HEK293T (cell line): ENCODE data around the gene GPR37L1.
"Not testable (repeated sequence)": the region's sequence is repeated elsewhere in the genome, so short reads cannot be mapped to it uniquely, and the experiment has no call there.

Source experiments
- CTCF ChIA-PET: fragments of 350-600 bp; formaldehyde crosslinking; extraction: SDS; loops from one replicate; lab custom pipeline; 2021; ENCODE audit warnings: antibody characterized with exemption, inconsistent platforms; lab: Yijun Ruan, JAX
- POLR2A ChIA-PET: fragments of 350-600 bp; formaldehyde crosslinking; extraction: SDS; loops from one replicate; lab custom pipeline; 2020; ENCODE audit warnings: antibody characterized with exemption, inconsistent platforms; lab: Yijun Ruan, JAX
- DNase-seq: peaks from one replicate; pipeline ENCODE4 v3.0.0; 2012; ENCODE audit warnings: mixed read lengths; ENCODE audit errors: extremely low spot score
- ARNT ChIP-seq: fragments of 450-650 bp; IDR thresholded peaks from 2 replicates; pipeline ENCODE4 v1.6.1; 2017; ENCODE audit warnings: mild to moderate bottlenecking
- BHLHE40 ChIP-seq: fragments of 450-650 bp; IDR thresholded peaks from 2 replicates; pipeline ENCODE4 v1.6.1; 2016; ENCODE audit warnings: mild to moderate bottlenecking, moderate library complexity, borderline replicate concordance
- CTBP1 ChIP-seq: fragments of 450-650 bp; IDR thresholded peaks from 2 replicates; pipeline ENCODE4 v1.6.1; 2016; ENCODE audit warnings: borderline replicate concordance
- ELF4 ChIP-seq: fragments of 450-650 bp; IDR thresholded peaks from 2 replicates; pipeline ENCODE4 v1.6.1; 2017; ENCODE audit warnings: antibody characterized with exemption
- FOXA1 ChIP-seq: fragments of 450-650 bp; IDR thresholded peaks from 2 replicates; pipeline ENCODE4 v1.6.1; 2016; ENCODE audit warnings: mild to moderate bottlenecking
- FOXK2 ChIP-seq: fragments of 450-650 bp; IDR thresholded peaks from 2 replicates; pipeline ENCODE4 v1.6.1; 2016; ENCODE audit warnings: mild to moderate bottlenecking
- FOXM1 ChIP-seq: fragments of 450-650 bp; IDR thresholded peaks from 2 replicates; pipeline ENCODE4 v1.6.1; 2017; ENCODE audit warnings: mild to moderate bottlenecking, borderline replicate concordance
- HDGF ChIP-seq: fragments of 450-650 bp; IDR thresholded peaks from 2 replicates; pipeline ENCODE4 v1.6.1; 2017; ENCODE audit warnings: antibody characterized with exemption, borderline replicate concordance
- L3MBTL2 ChIP-seq: fragments of 450-650 bp; conservative IDR thresholded peaks from 2 replicates; pipeline ENCODE4 v1.6.1; 2016; ENCODE audit warnings: mild to moderate bottlenecking
- LEF1 ChIP-seq: fragments of 450-650 bp; IDR thresholded peaks from 2 replicates; pipeline ENCODE4 v1.6.1; 2017; ENCODE audit warnings: mild to moderate bottlenecking, borderline replicate concordance
- NFRKB ChIP-seq: fragments of 450-650 bp; IDR thresholded peaks from 2 replicates; pipeline ENCODE4 v1.6.1; 2016; ENCODE audit warnings: mild to moderate bottlenecking, moderate library complexity
- SP1 ChIP-seq: fragments of 450-650 bp; IDR thresholded peaks from 2 replicates; pipeline ENCODE4 v1.6.1; 2017
- SUZ12 ChIP-seq: fragments of 450-650 bp; IDR thresholded peaks from 2 replicates; pipeline ENCODE4 v1.6.1; 2016; ENCODE audit warnings: mild to moderate bottlenecking
- TARDBP ChIP-seq: fragments of 450-650 bp; IDR thresholded peaks from 2 replicates; pipeline ENCODE4 v1.6.1; 2016
- ZNF384 ChIP-seq: fragments of 450-650 bp; IDR thresholded peaks from 2 replicates; pipeline ENCODE4 v1.6.1; 2016
- TF ChIP-seq, protein P1 (sequence below): fragments of 450-650 bp; IDR thresholded peaks from 2 replicates; pipeline ENCODE4 v1.6.1; 2016

GPR37L1 gene

GRCh38 chr1:202107801-202108731 is 14.7 kb upstream of the GPR37L1 start:
- POLR2A ChIA-PET, result no interaction called here
- TF ChIP-seq HDGF (no peak), TARDBP (no peak), BHLHE40 (no peak), L3MBTL2 (no peak), FOXM1 (no peak), SP1 (no peak), LEF1 (no peak), SUZ12 (no peak), ELF4 (no peak), FOXK2 (no peak), CTBP1 (no peak), FOXA1 (no peak), NFRKB (no peak), ARNT (no peak)
- TF ChIP-seq, protein P1, sequence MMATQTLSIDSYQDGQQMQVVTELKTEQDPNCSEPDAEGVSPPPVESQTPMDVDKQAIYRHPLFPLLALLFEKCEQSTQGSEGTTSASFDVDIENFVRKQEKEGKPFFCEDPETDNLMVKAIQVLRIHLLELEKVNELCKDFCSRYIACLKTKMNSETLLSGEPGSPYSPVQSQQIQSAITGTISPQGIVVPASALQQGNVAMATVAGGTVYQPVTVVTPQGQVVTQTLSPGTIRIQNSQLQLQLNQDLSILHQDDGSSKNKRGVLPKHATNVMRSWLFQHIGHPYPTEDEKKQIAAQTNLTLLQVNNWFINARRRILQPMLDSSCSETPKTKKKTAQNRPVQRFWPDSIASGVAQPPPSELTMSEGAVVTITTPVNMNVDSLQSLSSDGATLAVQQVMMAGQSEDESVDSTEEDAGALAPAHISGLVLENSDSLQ, result no peak
- CTCF ChIA-PET, result interaction anchor here (1.0 kb wide), 1 partner anchor 9 kb away, joined by 5 read pairs; no protein-coding TSS in a partner anchor
- DNase-seq, result no peak

DNA sequence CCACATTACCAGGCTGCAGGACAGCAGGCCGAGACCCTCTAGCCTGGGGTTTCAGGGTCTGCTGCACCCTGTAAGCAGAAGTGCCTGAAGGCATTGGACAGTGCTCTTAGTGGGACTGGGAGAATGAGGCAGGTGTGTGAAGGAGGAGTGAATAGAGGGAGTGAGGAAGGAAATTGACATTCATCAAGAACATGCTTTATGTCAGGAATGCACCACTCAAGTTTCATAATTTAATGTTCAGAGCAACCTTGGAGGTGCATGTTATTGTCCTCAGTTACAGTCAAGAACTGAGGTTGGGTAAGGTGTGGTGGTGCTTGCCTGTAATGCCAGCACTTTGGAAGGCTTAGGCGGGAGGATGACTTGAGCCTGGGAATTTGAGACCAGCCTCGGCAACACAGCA is 11.7 kb upstream of the GPR37L1 start:
- no peak for DNase-seq
- no peak for TF ChIP-seq FOXA1
- no peak for TF ChIP-seq CTBP1
- no peak for TF ChIP-seq ARNT
- no peak for TF ChIP-seq FOXK2
- no peak for TF ChIP-seq ZNF384
- TF ChIP-seq, protein P1, result no peak
- no peak for TF ChIP-seq NFRKB
- no peak for TF ChIP-seq BHLHE40
- no peak for TF ChIP-seq LEF1
- no peak for TF ChIP-seq TARDBP
- TF ChIP-seq ELF4, result no peak
- ChIA-PET POLR2A (no interaction called here), CTCF (interaction anchor here (2.7 kb wide), 1 partner anchor 111 kb away, joined by 8 read pairs; no protein-coding TSS in a partner anchor)

DNA sequence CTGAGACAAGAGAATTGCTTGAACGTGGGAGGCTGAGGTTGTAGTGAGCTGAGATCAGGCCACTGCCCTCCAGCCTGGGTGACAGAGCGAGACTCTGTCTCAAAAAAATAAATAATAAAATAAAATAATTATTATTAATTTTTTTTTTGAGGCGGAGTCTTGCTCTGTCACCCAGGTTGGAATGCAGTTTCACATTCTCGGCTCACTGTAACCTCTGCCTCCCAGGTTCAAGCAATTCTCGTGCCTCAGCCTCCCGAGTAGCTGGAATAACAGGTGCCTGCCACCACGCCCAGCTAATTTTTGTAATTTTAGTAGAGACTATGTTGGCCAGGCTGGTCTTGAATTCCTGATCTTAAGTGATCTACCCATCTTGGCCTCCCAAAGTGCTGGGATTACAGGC is 11.1 kb upstream of the GPR37L1 start:
- CTCF ChIA-PET, result interaction anchor here (1.0 to 2.7 kb wide), 2 partner anchors 24 to 112 kb away, joined by 3 to 8 read pairs; no protein-coding TSS in a partner anchor
- DNase-seq, POLR2A ChIA-PET: not testable (repeated sequence)

- POLR2A ChIA-PET, result no interaction called here
- CTCF ChIA-PET, result interaction anchor here (0.7 to 2.7 kb wide), 5 partner anchors 23 to 236 kb away, joined by 3 to 8 read pairs (median 3); no protein-coding TSS in a partner anchor
- DNase-seq, result no peak
- TF ChIP-seq, protein P1, result no peak
- no peak for TF ChIP-seq CTBP1
- TF ChIP-seq ARNT, result no peak
- no peak for TF ChIP-seq SP1
- TF ChIP-seq FOXK2, result no peak
- no peak for TF ChIP-seq FOXA1
- no peak for TF ChIP-seq FOXM1
- TF ChIP-seq TARDBP, result no peak
- TF ChIP-seq HDGF, result no peak
- no peak for TF ChIP-seq NFRKB
- TF ChIP-seq BHLHE40, result no peak
- TF ChIP-seq ZNF384, result no peak
- TF ChIP-seq SUZ12, result no peak
These were observed 9.6 kb upstream of the GPR37L1 start for GRCh38 chr1:202112859-202113689.

DNA sequence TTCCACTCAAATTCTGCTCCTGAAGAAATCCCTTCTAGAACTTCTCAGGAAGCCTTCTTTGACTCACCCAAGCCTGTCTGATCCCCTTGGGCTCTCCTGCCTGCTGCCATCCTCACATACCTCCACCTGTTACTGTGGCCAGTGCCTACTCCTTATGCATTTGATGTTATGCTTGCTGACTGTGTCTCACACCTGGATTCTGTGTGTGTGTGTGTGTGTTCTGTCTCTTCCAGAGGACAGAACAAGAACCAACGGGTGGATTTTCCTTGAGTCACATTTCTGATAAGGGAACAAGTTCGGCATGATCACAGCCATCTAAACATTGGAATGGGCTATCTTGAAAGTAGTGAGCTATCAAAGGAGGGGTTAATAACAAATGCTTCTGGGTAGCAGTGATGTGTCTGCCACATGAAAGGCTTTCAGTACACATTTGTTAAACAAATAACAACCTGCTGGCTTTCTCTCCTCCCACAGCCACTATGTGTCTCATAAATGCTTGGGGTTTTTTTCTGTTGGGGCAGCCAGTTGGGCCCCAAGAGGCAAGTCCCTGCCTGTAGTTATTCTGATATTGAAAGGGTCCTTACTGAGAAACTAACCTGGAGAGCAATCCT is 8.9 kb upstream of the GPR37L1 start:
- TF ChIP-seq FOXA1, result no peak
- no peak for TF ChIP-seq L3MBTL2
- no peak for TF ChIP-seq ELF4
- TF ChIP-seq HDGF, result no peak
- no peak for TF ChIP-seq ZNF384
- no peak for TF ChIP-seq CTBP1
- no peak for TF ChIP-seq FOXM1
- TF ChIP-seq, protein P1, result no peak
- TF ChIP-seq BHLHE40, result no peak
- no peak for TF ChIP-seq SP1
- no peak for TF ChIP-seq TARDBP
- TF ChIP-seq NFRKB, result no peak
- TF ChIP-seq LEF1, result no peak
- no peak for TF ChIP-seq SUZ12
- ChIA-PET POLR2A (no interaction called here), CTCF (interaction anchor here (0.7 to 2.7 kb wide), 4 partner anchors 22 to 237 kb away, joined by 3 to 8 read pairs (median 4); no protein-coding TSS in a partner anchor)
- no peak for DNase-seq
